Colonic mucosa (tissue), 4 donors: ENCODE data around the gene TUBGCP5. TPM values are rescaled to one million over a fixed set of nuclear protein-coding genes. Genes with fewer than 3 reads are reported as not detected.
"Not testable (repeated sequence)": the region's sequence is repeated elsewhere in the genome, so short reads cannot be mapped to it uniquely, and the experiment has no call there.

ENCODE experiments used
- DNase-seq: peaks from one replicate; pipeline ENCODE4 v3.0.0-alpha.2; 2020
- H3K27ac ChIP-seq: fragments of 200-600 bp; one replicate; pipeline ENCODE4 v1.8.0; 2021
- H3K27me3 ChIP-seq: fragments of 200-600 bp; one replicate; pipeline ENCODE4 v1.8.0; 2021
- H3K36me3 ChIP-seq: fragments of 200-600 bp; one replicate; pipeline ENCODE4 v1.8.0; 2021
- H3K4me1 ChIP-seq: fragments of 200-600 bp; one replicate; pipeline ENCODE4 v1.8.0; 2021; ENCODE audit warnings: mild to moderate bottlenecking
- H3K4me3 ChIP-seq: fragments of 200-600 bp; one replicate; pipeline ENCODE4 v1.8.0; 2021
- H3K9ac ChIP-seq, 2 donors: one replicate each; pipeline ENCODE4 v1.7.0; 2013; ENCODE audit warnings: control low read depth in 2 of 2, low read depth in 2 of 2, low read length in 2 of 2
- H3K9me3 ChIP-seq: fragments of 200-600 bp; one replicate; pipeline ENCODE4 v1.8.0; 2021
- CTCF ChIP-seq: fragments of 200-600 bp; IDR thresholded peaks from one replicate; pipeline ENCODE4 v1.8.0; 2022; ENCODE audit warnings: antibody characterized with exemption, mild to moderate bottlenecking
- intact Hi-C: fragments of 100-400 bp; cut with DNase I; formaldehyde crosslinking; loops from one replicate; pipeline ENCODE4 v1.14.1; 2022
- total RNA-seq, 2 donors: library from RNA; stranded (reverse); fragmentation: NEBNext Ultra II Directional in 1 of 2; extraction: Animal tissue kit (Norgen Biotek cat#: 25700) in 1 of 2; gene quantifications; one replicate each; pipeline ENCODE4 v1.2.1, GENCODE V29; 2021
- donor health status: healthy.
- donor health status: DM: no; HTN: no; CAD: no.
- donor health status: DM: no; HTN: no; CAD: no.

TUBGCP5 gene
- total RNA-seq = 10 to 100 TPM in 1 of 2 donors, 1 to 10 TPM in 1; 7.5 to 10.9 TPM

DNA sequence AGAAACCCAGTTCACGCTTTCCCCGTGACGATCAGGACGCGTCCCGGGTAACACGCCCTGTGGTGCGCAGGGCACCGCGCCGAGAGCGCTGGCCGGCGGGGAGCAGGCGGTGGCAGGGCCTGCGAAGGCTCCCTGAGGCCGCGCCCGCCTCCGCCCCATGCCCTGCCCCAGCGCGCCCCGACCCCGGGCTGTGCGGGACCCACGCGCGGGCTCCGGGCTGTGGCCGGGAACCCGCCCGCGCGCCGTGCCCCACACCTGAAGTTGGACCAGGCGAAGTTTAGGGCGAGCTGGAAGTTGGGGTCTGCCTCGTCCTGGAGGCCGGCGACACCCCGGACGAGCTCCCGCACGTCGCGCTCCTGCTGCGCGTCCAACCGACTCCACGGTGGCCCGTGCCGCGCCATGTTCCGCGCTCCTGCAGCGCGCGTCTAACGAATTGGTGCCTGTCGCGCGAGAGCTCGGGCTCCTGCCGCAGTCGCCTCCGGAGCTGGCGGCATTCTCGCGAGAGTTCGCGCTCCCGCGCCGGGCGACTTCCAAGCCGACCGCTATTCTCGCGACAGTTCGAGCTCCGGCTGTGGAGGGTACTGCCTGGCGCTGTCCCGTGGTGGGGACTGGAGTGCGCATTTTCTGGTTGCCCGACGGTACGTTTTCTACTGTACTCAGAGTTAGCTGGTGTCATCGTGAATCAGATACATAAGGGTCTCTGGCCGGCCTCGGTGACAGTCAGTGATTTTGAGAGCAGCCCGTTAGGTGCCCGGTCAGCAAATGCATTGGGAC, at the start of gene TUBGCP5:
Gene TUBGCP5, minus strand, starts transcription at position 427 of the 774 bp plus-strand sequence. Its CDS starts 26 bp downstream, at position 401.
- peak; percentile 96 for DNase-seq
- H3K36me3 ChIP-seq = no peaks in the 10 kb centered on the region
- H3K27me3 ChIP-seq = no peaks in the 10 kb centered on the region
- H3K4me1 ChIP-seq = peaks cover 4% of the 10 kb centered on the region
- no peak for TF ChIP-seq CTCF
- H3K4me3 ChIP-seq = peak within 1 kb of the TSS; percentile 79
- peak within 1 kb of the TSS; percentile 78 for H3K27ac ChIP-seq
- intact Hi-C loops = no loop called here
- H3K9me3 ChIP-seq = no peaks in the 10 kb centered on the region
- H3K9ac ChIP-seq = peak within 1 kb of the TSS; percentile 56 to 77

DNA sequence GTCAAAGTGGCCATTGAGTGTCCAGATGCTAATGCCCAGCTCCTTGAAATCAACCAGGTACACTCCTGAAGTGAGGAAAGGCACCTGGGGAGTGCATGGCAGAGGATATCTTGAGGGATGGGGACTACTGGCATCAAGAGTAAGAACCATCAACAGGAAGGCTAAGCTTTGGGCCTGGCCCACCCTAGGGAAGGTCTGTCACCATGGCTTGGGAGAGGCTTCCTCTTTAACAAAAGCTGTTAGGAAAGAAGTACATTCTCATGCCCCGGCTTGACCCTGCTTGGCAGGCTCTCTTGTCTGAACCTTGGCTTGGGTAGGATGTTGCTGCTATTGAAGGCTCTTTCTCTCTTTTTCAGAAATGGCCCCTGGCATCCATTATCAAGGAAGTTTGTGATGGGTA, 43.7 kb upstream of the TUBGCP5 start:
- intact Hi-C loops = no loop called here
- Histone ChIP-seq H3K27ac (no peak overlapping the region), H3K4me3 (no peak overlapping the region), H3K4me1 (no peaks in the 10 kb centered on the region), H3K9ac (no peak overlapping the region), H3K27me3 (no peaks in the 10 kb centered on the region), H3K36me3 (no peaks in the 10 kb centered on the region), H3K9me3 (no peaks in the 10 kb centered on the region)
- DNase-seq = no peak
- TF ChIP-seq CTCF = no peak

DNA sequence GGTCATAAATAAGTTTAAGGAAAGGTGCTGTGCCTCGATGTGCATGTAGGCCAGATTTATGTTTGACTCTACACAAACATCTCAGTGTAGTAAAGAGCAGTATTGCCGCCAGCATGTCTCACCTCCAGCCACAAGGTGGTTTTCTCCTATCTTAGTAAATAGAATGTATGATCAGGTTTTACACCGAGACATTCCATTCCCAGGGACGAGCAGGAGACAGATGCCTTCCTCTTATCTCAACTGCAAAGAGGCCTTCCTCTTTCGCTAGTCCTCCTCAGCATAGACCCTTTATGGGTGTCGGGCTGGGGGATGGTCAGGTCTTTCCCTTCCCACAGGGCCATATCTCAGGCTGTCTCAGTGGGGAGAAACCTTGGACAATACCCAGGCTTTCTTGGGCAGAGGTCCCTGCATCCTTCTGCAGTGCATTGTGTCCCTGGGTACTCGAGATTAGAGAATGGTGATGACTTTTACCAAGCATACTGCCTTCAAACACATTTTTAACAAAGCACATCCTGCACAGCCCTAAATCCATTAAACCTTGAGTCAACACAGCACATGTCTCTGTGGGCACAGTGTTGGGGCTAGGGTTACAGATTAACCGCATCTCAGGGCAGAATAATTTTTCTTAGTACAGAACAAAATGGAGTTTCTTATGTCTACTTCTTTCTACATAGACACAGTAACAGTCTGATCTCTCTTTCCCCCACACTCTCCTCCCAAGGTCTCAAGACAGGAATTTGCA, 42.8 kb upstream of the TUBGCP5 start:
- DNase-seq, H3K9me3 ChIP-seq, H3K27me3 ChIP-seq, intact Hi-C loops, H3K36me3 ChIP-seq, H3K27ac ChIP-seq, H3K4me1 ChIP-seq, H3K4me3 ChIP-seq, H3K9ac ChIP-seq: not testable (repeated sequence)

DNA sequence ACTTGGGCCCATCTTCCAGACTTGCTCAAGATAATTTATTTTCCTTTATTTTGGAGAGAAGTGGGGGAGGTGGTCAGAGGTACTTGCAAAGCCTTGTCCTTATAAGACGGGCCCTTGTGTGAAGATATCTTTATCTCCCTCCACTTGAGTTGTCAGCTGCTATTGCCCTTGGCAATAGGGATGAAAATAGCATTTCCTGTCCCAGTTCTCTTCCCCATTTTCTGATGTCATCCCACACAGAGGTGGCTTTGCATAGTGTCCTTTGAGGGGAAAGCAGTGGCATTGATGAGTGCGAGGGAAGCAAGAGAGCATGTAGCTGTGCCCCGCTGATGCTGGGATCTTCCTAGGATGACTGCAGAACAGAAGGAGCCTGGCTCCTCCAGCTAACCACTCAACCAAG, 41.9 kb upstream of the TUBGCP5 start:
- Histone ChIP-seq H3K36me3 (no peaks in the 10 kb centered on the region), H3K4me3 (no peak overlapping the region), H3K9ac (no peak overlapping the region), H3K27me3 (no peaks in the 10 kb centered on the region), H3K9me3 (no peaks in the 10 kb centered on the region), H3K4me1 (no peaks in the 10 kb centered on the region), H3K27ac (no peak overlapping the region)
- intact Hi-C loops = no loop called here
- no peak for TF ChIP-seq CTCF
- no peak for DNase-seq

DNA sequence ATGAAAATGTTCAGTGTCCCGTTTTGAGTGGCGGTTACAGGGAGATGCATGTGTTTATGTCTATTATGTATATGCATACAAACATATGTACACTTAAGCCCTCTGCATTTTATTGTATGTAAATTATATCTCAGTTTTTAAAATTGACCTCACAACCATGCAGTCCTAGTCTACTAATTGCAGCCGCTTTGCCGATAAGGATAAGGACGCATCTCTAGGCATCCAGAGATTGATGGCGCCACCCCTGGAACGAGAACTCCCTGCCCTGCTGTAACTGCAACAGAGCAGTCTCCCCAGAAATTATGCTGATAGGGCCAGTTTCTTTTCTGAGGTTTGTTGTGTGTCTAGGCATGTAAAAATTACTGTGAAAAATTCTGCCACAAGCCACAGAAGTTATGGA, 40.4 kb upstream of the TUBGCP5 start:
- no peaks in the 10 kb centered on the region for H3K4me1 ChIP-seq
- no peaks in the 10 kb centered on the region for H3K36me3 ChIP-seq
- H3K4me3 ChIP-seq = no peak overlapping the region
- H3K9ac ChIP-seq = no peak overlapping the region
- intact Hi-C loops = no loop called here
- H3K9me3 ChIP-seq = no peaks in the 10 kb centered on the region
- no peak for DNase-seq
- TF ChIP-seq CTCF = no peak
- H3K27me3 ChIP-seq = no peaks in the 10 kb centered on the region
- no peak overlapping the region for H3K27ac ChIP-seq

DNA sequence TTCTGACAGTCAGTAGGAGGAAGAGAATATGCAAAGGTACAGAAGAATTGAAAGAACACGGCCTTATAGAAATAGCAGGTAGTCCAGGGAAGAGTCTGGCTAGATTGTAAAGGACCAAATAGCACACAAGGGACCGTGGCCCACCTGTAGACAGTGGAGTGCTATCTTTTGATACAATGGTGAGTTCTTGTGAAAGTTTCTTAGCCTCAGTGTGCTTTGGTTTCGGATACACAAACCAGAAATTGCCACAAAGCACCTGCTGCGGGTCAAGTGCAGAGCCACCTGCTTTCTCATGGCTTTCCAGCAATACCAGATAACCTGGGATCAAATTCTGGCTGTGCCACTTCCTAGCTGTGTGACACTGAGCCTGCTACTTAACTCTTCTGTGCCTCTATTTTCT, 36.6 kb upstream of the TUBGCP5 start:
- Histone ChIP-seq H3K9me3 (no peaks in the 10 kb centered on the region), H3K27ac (no peak overlapping the region), H3K9ac (no peak overlapping the region), H3K4me3 (no peak overlapping the region), H3K27me3 (no peaks in the 10 kb centered on the region), H3K36me3 (no peaks in the 10 kb centered on the region), H3K4me1 (no peaks in the 10 kb centered on the region)
- intact Hi-C loops = no loop called here
- TF ChIP-seq CTCF = no peak
- DNase-seq = no peak
